H9 (cell line): ENCODE data around the gene LYPD6. TPM values are rescaled to one million over a fixed set of nuclear protein-coding genes. Genes with fewer than 3 reads are reported as not detected.

Experiments
- DNase-seq: peaks from one replicate; pipeline ENCODE4 v3.0.0-alpha.2; 2017
- H2AFZ ChIP-seq: one replicate; pipeline ENCODE4 v1.6.1; 2013; ENCODE audit warnings: mild to moderate bottlenecking, low read length, control low read depth, moderate library complexity
- H2AK5ac ChIP-seq: 2 replicates; pipeline ENCODE4 v1.6.1; 2013; ENCODE audit warnings: low read length, control low read depth, mixed read lengths; ENCODE audit not compliant: insufficient read length
- H2BK120ac ChIP-seq: one replicate; pipeline ENCODE4 v1.6.1; 2013; ENCODE audit warnings: low read depth, mild to moderate bottlenecking, low read length, control low read depth, inconsistent platforms; ENCODE audit not compliant: poor library complexity, severe bottlenecking
- H2BK12ac ChIP-seq: 2 replicates; pipeline ENCODE4 v1.6.1; 2013; ENCODE audit warnings: low read length, control low read depth, mixed read lengths, low read depth; ENCODE audit not compliant: insufficient read length
- H2BK15ac ChIP-seq: 2 replicates; pipeline ENCODE4 v1.6.1; 2013; ENCODE audit warnings: low read depth, low read length, control low read depth
- H2BK20ac ChIP-seq: one replicate; pipeline ENCODE4 v1.6.1; 2013; ENCODE audit warnings: low read depth, mild to moderate bottlenecking, low read length, control low read depth, inconsistent platforms; ENCODE audit not compliant: poor library complexity, severe bottlenecking
- H2BK5ac ChIP-seq: 2 replicates; pipeline ENCODE4 v1.6.1; 2013; ENCODE audit warnings: low read length, control low read depth, mixed read lengths; ENCODE audit not compliant: insufficient read length
- H3K14ac ChIP-seq: 2 replicates; pipeline ENCODE4 v1.6.1; 2013; ENCODE audit warnings: low read length, control low read depth; ENCODE audit not compliant: insufficient read depth
- H3K18ac ChIP-seq: 2 replicates; pipeline ENCODE4 v1.6.1; 2013; ENCODE audit warnings: low read depth, mild to moderate bottlenecking, mixed read lengths, low read length, control low read depth; ENCODE audit not compliant: insufficient read length
- H3K23ac ChIP-seq: 2 replicates; pipeline ENCODE4 v1.6.1; 2013; ENCODE audit warnings: low read length, control low read depth, mixed read lengths, low read depth; ENCODE audit not compliant: insufficient read length
- H3K23me2 ChIP-seq: 2 replicates; pipeline ENCODE4 v1.6.1; 2013; ENCODE audit warnings: low read depth, mild to moderate bottlenecking, mixed read lengths, low read length, control low read depth; ENCODE audit not compliant: insufficient read length, poor library complexity, severe bottlenecking
- H3K27ac ChIP-seq: 2 replicates; pipeline ENCODE4 v1.5.1; 2013; ENCODE audit warnings: low read length, control low read depth, mixed read lengths, low read depth; ENCODE audit not compliant: insufficient read length
- H3K27me3 ChIP-seq: 2 replicates; pipeline ENCODE4 v1.6.1; 2013; ENCODE audit warnings: low read length, control low read depth, inconsistent platforms; ENCODE audit not compliant: insufficient read depth
- H3K4ac ChIP-seq: 2 replicates; pipeline ENCODE4 v1.6.1; 2013; ENCODE audit warnings: low read depth, mild to moderate bottlenecking, control low read depth, inconsistent platforms, low read length, moderate library complexity
- H3K4me1 ChIP-seq: 2 replicates; pipeline ENCODE4 v1.6.1; 2013; ENCODE audit warnings: low read length, control low read depth, inconsistent platforms; ENCODE audit not compliant: insufficient read depth
- H3K4me2 ChIP-seq: 2 replicates; pipeline ENCODE4 v1.6.1; 2013; ENCODE audit warnings: low read length, control low read depth, mixed read lengths; ENCODE audit not compliant: insufficient read length, insufficient read depth
- H3K56ac ChIP-seq: 2 replicates; pipeline ENCODE4 v1.6.1; 2013; ENCODE audit warnings: low read depth, mild to moderate bottlenecking, mixed read lengths, low read length, control low read depth; ENCODE audit not compliant: insufficient read length
- H3K79me1 ChIP-seq: 2 replicates; pipeline ENCODE4 v1.6.1; 2013; ENCODE audit warnings: low read depth, mild to moderate bottlenecking, moderate library complexity, low read length, control low read depth, inconsistent platforms; ENCODE audit not compliant: insufficient read depth, poor library complexity, severe bottlenecking
- H3K79me2 ChIP-seq: 2 replicates; pipeline ENCODE4 v1.6.1; 2013; ENCODE audit warnings: low read length, control low read depth, inconsistent platforms; ENCODE audit not compliant: insufficient read depth
- H3K9ac ChIP-seq: 2 replicates; pipeline ENCODE4 v1.6.1; 2013; ENCODE audit warnings: low read length, control low read depth, mixed read lengths; ENCODE audit not compliant: insufficient read length; ENCODE audit errors: extremely low read depth
- H3K9me3 ChIP-seq: one replicate; pipeline ENCODE4 v1.6.1; 2013; ENCODE audit warnings: low read depth, low read length, inconsistent platforms; ENCODE audit not compliant: control insufficient read depth
- H3T11ph ChIP-seq: one replicate; pipeline ENCODE4 v1.6.1; 2013; ENCODE audit warnings: mild to moderate bottlenecking, low read length, control low read depth, inconsistent platforms
- H4K20me1 ChIP-seq: one replicate; pipeline ENCODE4 v1.6.1; 2013; ENCODE audit not compliant: control insufficient read depth, insufficient read length, insufficient read depth
- H4K5ac ChIP-seq: 2 replicates; pipeline ENCODE4 v1.6.1; 2013; ENCODE audit warnings: low read depth, mild to moderate bottlenecking, mixed read lengths, low read length, control low read depth; ENCODE audit not compliant: insufficient read length
- H4K8ac ChIP-seq: replicated peaks from 2 replicates; pipeline ENCODE4 v1.6.1; 2013; ENCODE audit warnings: low read length, control low read depth, mixed read lengths, low read depth; ENCODE audit not compliant: insufficient read length
- H4K91ac ChIP-seq: 2 replicates; pipeline ENCODE4 v1.6.1; 2013; ENCODE audit warnings: low read depth, mild to moderate bottlenecking, moderate library complexity, mixed read lengths, low read length, control low read depth; ENCODE audit not compliant: insufficient read length
- H3K27ac Mint-ChIP-seq, 3 experiments: 2 replicates in 2 of 3; 3 replicates in 1 of 3; pipeline ENCODE4 v1.8.0; 2020 to 2021; ENCODE audit warnings: mixed read lengths in 3 of 3, mild to moderate bottlenecking in 1 of 3, moderate library complexity in 1 of 3
- H3K27me3 Mint-ChIP-seq: 2 replicates; pipeline ENCODE4 v1.8.0; 2021; ENCODE audit warnings: low read depth, mild to moderate bottlenecking, moderate library complexity, mixed read lengths
- H3K36me3 Mint-ChIP-seq, 3 experiments: 2 replicates in 2 of 3; 3 replicates in 1 of 3; pipeline ENCODE4 v1.8.0; 2020 to 2021; ENCODE audit warnings: low read depth in 3 of 3, mixed read lengths in 3 of 3; ENCODE audit not compliant: insufficient read depth in 1 of 3
- H3K4me1 Mint-ChIP-seq, 2 experiments: 2 replicates each; pipeline ENCODE4 v1.8.0; 2020; ENCODE audit warnings: mixed read lengths in 2 of 2
- H3K4me3 Mint-ChIP-seq, 2 experiments: 2 replicates in 1 of 2; 3 replicates in 1 of 2; pipeline ENCODE4 v1.8.0; 2020 to 2021; ENCODE audit warnings: mild to moderate bottlenecking in 2 of 2, mixed read lengths in 2 of 2, moderate library complexity in 1 of 2
- H3K9me3 Mint-ChIP-seq, 2 experiments: 2 replicates in 1 of 2; 3 replicates in 1 of 2; pipeline ENCODE4 v1.8.0; 2020; ENCODE audit warnings: mild to moderate bottlenecking in 2 of 2, mixed read lengths in 2 of 2, moderate library complexity in 1 of 2
- WGBS: extraction: QIAGEN DNeasy Blood & Tissue Kit; methylation state at CpG from one replicate; pipeline ENCODE4 v1.1.7; 2013; ENCODE audit warnings: missing lambda C conversion rate, low lambda C conversion rate, mixed read lengths; ENCODE audit not compliant: insufficient read length; ENCODE audit errors: extremely low coverage; 5-methylcytosine and 5-hydroxymethylcytosine counted together
- total RNA-seq: library from RNA; stranded (reverse); gene quantifications from 2 replicates; pipeline ENCODE4 v1.2.1, GENCODE V29; 2021
- TF ChIP-seq, protein P1 (sequence below): fragments of 200-600 bp; sonication (generic); conservative IDR thresholded peaks from 3 replicates; pipeline ENCODE4 v1.8.0; 2021; ENCODE audit warnings: antibody characterized with exemption, mild to moderate bottlenecking

The LYPD6 gene
- total RNA-seq, 1 experiment from 2014 or later = 3.0 TPM

GRCh38 chr2:149513461-149513860 is 183.1 kb downstream of the LYPD6 start:
- no peak overlapping the region for H4K5ac ChIP-seq
- H3T11ph ChIP-seq = no peak overlapping the region
- H3K27ac Mint-ChIP-seq = no peak overlapping the region
- DNase-seq = no peak
- no peak overlapping the region for H2BK15ac ChIP-seq
- H4K91ac ChIP-seq = no peak overlapping the region
- no peak overlapping the region for H3K23ac ChIP-seq
- H3K4me2 ChIP-seq = no peak overlapping the region
- H3K9me3 ChIP-seq = no peaks in the 10 kb centered on the region
- H2BK5ac ChIP-seq = no peak overlapping the region
- H3K4me1 ChIP-seq = no peaks in the 10 kb centered on the region
- no peak overlapping the region for H3K27ac ChIP-seq
- no peaks in the 10 kb centered on the region for H3K79me2 ChIP-seq
- H3K4ac ChIP-seq = no peak overlapping the region
- no peak overlapping the region for H2BK120ac ChIP-seq
- H3K9me3 Mint-ChIP-seq = peaks cover 8 to 9% of the 10 kb centered on the region in 2 experiments
- no peak overlapping the region for H3K18ac ChIP-seq
- H2AFZ ChIP-seq = no peak overlapping the region
- no peaks in the 10 kb centered on the region for H3K27me3 Mint-ChIP-seq
- no peak overlapping the region for H4K8ac ChIP-seq
- no peaks in the 10 kb centered on the region for H3K23me2 ChIP-seq
- no peaks in the 10 kb centered on the region; the same call in 1 of the 2 replicates for H3K27me3 ChIP-seq
- H3K9ac ChIP-seq = no peak overlapping the region
- H3K56ac ChIP-seq = no peak overlapping the region
- no peaks in the 10 kb centered on the region for H4K20me1 ChIP-seq
- H2BK12ac ChIP-seq = no peak overlapping the region
- no peak overlapping the region for H2BK20ac ChIP-seq
- H3K36me3 Mint-ChIP-seq = peaks cover 0 to 8% (median 5%) of the 10 kb centered on the region in 3 experiments; a peak in 3 of 7 replicates
- no peaks in the 10 kb centered on the region; a peak in 1 of 4 replicates for H3K4me1 Mint-ChIP-seq
- no peak overlapping the region for H3K4me3 Mint-ChIP-seq
- no CpG with 5 or more reads among the region's 1 CpG for WGBS
- H3K14ac ChIP-seq = no peak overlapping the region
- TF ChIP-seq, protein P1, sequence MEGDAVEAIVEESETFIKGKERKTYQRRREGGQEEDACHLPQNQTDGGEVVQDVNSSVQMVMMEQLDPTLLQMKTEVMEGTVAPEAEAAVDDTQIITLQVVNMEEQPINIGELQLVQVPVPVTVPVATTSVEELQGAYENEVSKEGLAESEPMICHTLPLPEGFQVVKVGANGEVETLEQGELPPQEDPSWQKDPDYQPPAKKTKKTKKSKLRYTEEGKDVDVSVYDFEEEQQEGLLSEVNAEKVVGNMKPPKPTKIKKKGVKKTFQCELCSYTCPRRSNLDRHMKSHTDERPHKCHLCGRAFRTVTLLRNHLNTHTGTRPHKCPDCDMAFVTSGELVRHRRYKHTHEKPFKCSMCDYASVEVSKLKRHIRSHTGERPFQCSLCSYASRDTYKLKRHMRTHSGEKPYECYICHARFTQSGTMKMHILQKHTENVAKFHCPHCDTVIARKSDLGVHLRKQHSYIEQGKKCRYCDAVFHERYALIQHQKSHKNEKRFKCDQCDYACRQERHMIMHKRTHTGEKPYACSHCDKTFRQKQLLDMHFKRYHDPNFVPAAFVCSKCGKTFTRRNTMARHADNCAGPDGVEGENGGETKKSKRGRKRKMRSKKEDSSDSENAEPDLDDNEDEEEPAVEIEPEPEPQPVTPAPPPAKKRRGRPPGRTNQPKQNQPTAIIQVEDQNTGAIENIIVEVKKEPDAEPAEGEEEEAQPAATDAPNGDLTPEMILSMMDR = no peak
- no peak overlapping the region for H2AK5ac ChIP-seq
- no peaks in the 10 kb centered on the region for H3K79me1 ChIP-seq
